GM10847 (cell line): ENCODE results near the gene PEX12.
A peak's percentile ranks its signal among the peaks of the same experiment; 100 is the strongest.

Experiments
- POLR2A ChIP-seq: IDR thresholded peaks from 2 replicates; pipeline ENCODE4 v1.6.1; 2011; ENCODE audit not compliant: insufficient read length; ENCODE audit errors: extremely low read depth

The PEX12 gene

GRCh38 chr17:35578197-35578928 lies at the start of gene PEX12:
Gene PEX12 (minus strand): TSS chr17:35578571. CDS start chr17:35578021, 550 bp downstream.
- TF ChIP-seq POLR2A, result peak; percentile 67

GRCh38 chr17:35627417-35627816 lies 49.0 kb upstream of the PEX12 start:
- TF ChIP-seq POLR2A, result no peak

- TF ChIP-seq POLR2A, result no peak
Observed at GRCh38 chr17:35621768-35622167, 43.4 kb upstream of the PEX12 start.

- TF ChIP-seq POLR2A, result no peak
Observed at GRCh38 chr17:35618628-35619027, 40.3 kb upstream of the PEX12 start.

- TF ChIP-seq POLR2A, result no peak
Observed at GRCh38 chr17:35617505-35617904, 39.1 kb upstream of the PEX12 start.

GRCh38 chr17:35616536-35616935 lies 38.2 kb upstream of the PEX12 start:
- TF ChIP-seq POLR2A, result no peak

GRCh38 chr17:35614810-35615209 lies 36.4 kb upstream of the PEX12 start:
- TF ChIP-seq POLR2A, result no peak

GRCh38 chr17:35612924-35613521 lies 34.7 kb upstream of the PEX12 start:
- TF ChIP-seq POLR2A, result no peak

- no peak for TF ChIP-seq POLR2A
Observed at GRCh38 chr17:35609831-35610230, 31.5 kb upstream of the PEX12 start.

- TF ChIP-seq POLR2A, result no peak
Observed at GRCh38 chr17:35607239-35607847, 29.0 kb upstream of the PEX12 start.

- no peak for TF ChIP-seq POLR2A
Observed at GRCh38 chr17:35605678-35606077, 27.3 kb upstream of the PEX12 start.

GRCh38 chr17:35603674-35604073 lies 25.3 kb upstream of the PEX12 start:
- no peak for TF ChIP-seq POLR2A

- no peak for TF ChIP-seq POLR2A
Observed at GRCh38 chr17:35597604-35598003, 19.2 kb upstream of the PEX12 start.

- TF ChIP-seq POLR2A, result no peak
Observed at GRCh38 chr17:35596530-35597233, 18.3 kb upstream of the PEX12 start.

- TF ChIP-seq POLR2A, result no peak
Observed at GRCh38 chr17:35596072-35596471, 17.7 kb upstream of the PEX12 start.
